IMR-90 (cell line): Measurements from ENCODE around the gene TNK2. TPM values are rescaled to one million over a fixed set of nuclear protein-coding genes. Genes with fewer than 3 reads are reported as not detected.

Experiments used
- ATAC-seq: fragments of 200-7000 bp; cut with Tn5 transposase; 2 replicates; pipeline ENCODE4 v1.9.1; 2020; ENCODE audit warnings: low read depth, mild to moderate bottlenecking, moderate library complexity
- BruUV-seq: library from RNA; stranded (reverse); fragments of 400-500 nt; replicated peaks from 2 replicates; lab custom pipeline; 2021; lab: Mats Ljungman, UMichigan
- CTCF ChIA-PET: fragments of 300-600 bp; formaldehyde crosslinking; extraction: SDS; loops from one replicate; lab custom pipeline; 2021; ENCODE audit warnings: antibody characterized with exemption; lab: Yijun Ruan, JAX
- POLR2A ChIA-PET: fragments of 300-600 bp; sonication (Branson Sonifier 250); formaldehyde crosslinking; loops from one replicate; lab custom pipeline; 2022; ENCODE audit warnings: antibody characterized with exemption; ENCODE audit not compliant: unreplicated experiment; lab: Charles Lee
- DNase-seq: peaks from one replicate; pipeline ENCODE4 v3.0.0; 2013
- H2AFZ ChIP-seq: replicated peaks from 2 replicates; pipeline ENCODE3; 2013; ENCODE audit warnings: low read length, mild to moderate bottlenecking; ENCODE audit not compliant: poor library complexity
- H2AK5ac ChIP-seq: 2 replicates; pipeline ENCODE4 v1.6.1; 2013; ENCODE audit warnings: low read depth, low read length, inconsistent platforms
- H2AK9ac ChIP-seq: replicated peaks from 2 replicates; pipeline ENCODE3; 2013; ENCODE audit warnings: mild to moderate bottlenecking, low read depth, low read length, moderate library complexity; ENCODE audit not compliant: poor library complexity
- H2BK120ac ChIP-seq: 2 replicates; pipeline ENCODE4 v1.6.1; 2013; ENCODE audit warnings: low read depth, low read length, inconsistent platforms
- H2BK15ac ChIP-seq: 3 replicates; pipeline ENCODE4 v1.6.1; 2013; ENCODE audit warnings: low read depth, low read length, inconsistent platforms
- H2BK20ac ChIP-seq: 2 replicates; pipeline ENCODE4 v1.6.1; 2013; ENCODE audit warnings: low read depth, mild to moderate bottlenecking, inconsistent platforms, low read length, moderate library complexity
- H2BK5ac ChIP-seq: 2 replicates; pipeline ENCODE4 v1.6.1; 2013; ENCODE audit warnings: mild to moderate bottlenecking, low read depth, low read length, inconsistent platforms; ENCODE audit not compliant: poor library complexity, severe bottlenecking
- H3K14ac ChIP-seq: replicated peaks from 2 replicates; pipeline ENCODE4 v1.6.1; 2013; ENCODE audit warnings: low read depth, low read length, inconsistent platforms
- H3K18ac ChIP-seq: 2 replicates; pipeline ENCODE4 v1.6.1; 2013; ENCODE audit warnings: low read depth, low read length, control low read depth
- H3K23ac ChIP-seq: 2 replicates; pipeline ENCODE4 v1.6.1; 2013; ENCODE audit warnings: low read depth, low read length, inconsistent platforms
- H3K27ac ChIP-seq: 2 replicates; pipeline ENCODE4 v1.5.1; 2013; ENCODE audit warnings: mild to moderate bottlenecking, control low read depth, low read length; ENCODE audit not compliant: insufficient read depth
- H3K27me3 ChIP-seq: 2 replicates; pipeline ENCODE4 v1.6.1; 2013; ENCODE audit warnings: low read length; ENCODE audit not compliant: control insufficient read depth, insufficient read depth
- H3K36me3 ChIP-seq: 2 replicates; pipeline ENCODE4 v1.6.1; 2013; ENCODE audit warnings: low read length, mixed read lengths; ENCODE audit not compliant: control insufficient read depth, insufficient read depth
- H3K4ac ChIP-seq: 2 replicates; pipeline ENCODE4 v1.6.1; 2013; ENCODE audit warnings: low read depth, low read length, inconsistent platforms
- H3K4me1 ChIP-seq: 2 replicates; pipeline ENCODE4 v1.6.1; 2013; ENCODE audit warnings: low read length, mixed read lengths; ENCODE audit not compliant: control insufficient read depth, insufficient read depth
- H3K4me2 ChIP-seq: 2 replicates; pipeline ENCODE4 v1.6.1; 2013; ENCODE audit warnings: low read depth, mild to moderate bottlenecking, control low read depth, low read length, moderate library complexity
- H3K4me3 ChIP-seq: 2 replicates; pipeline ENCODE4 v1.5.1; 2013; ENCODE audit warnings: low read depth, mild to moderate bottlenecking, control low read depth, low read length, moderate library complexity; ENCODE audit not compliant: insufficient read depth
- H3K56ac ChIP-seq: 2 replicates; pipeline ENCODE4 v1.6.1; 2013; ENCODE audit warnings: low read length, inconsistent platforms; ENCODE audit not compliant: insufficient read depth; ENCODE audit errors: extremely low read depth
- H3K79me1 ChIP-seq, 2 experiments: 2 replicates each; pipeline ENCODE4 v1.6.1; 2013; ENCODE audit warnings: low read length in 2 of 2, inconsistent platforms in 1 of 2, low read depth in 1 of 2
- H3K9ac ChIP-seq: 2 replicates; pipeline ENCODE4 v1.6.1; 2013; ENCODE audit warnings: low read depth, low read length, control low read depth
- H3K9me1 ChIP-seq: 2 replicates; pipeline ENCODE4 v1.6.1; 2013; ENCODE audit warnings: low read length, inconsistent platforms; ENCODE audit not compliant: insufficient read depth
- H3K9me3 ChIP-seq: 2 replicates; pipeline ENCODE4 v1.6.1; 2013; ENCODE audit warnings: low read length; ENCODE audit not compliant: control insufficient read depth, insufficient read depth
- H4K20me1 ChIP-seq: 2 replicates; pipeline ENCODE4 v1.6.1; 2013; ENCODE audit warnings: low read length, inconsistent platforms; ENCODE audit not compliant: insufficient read depth
- H4K5ac ChIP-seq: 2 replicates; pipeline ENCODE4 v1.6.1; 2013; ENCODE audit warnings: mild to moderate bottlenecking, low read depth, low read length, control low read depth
- H4K8ac ChIP-seq, 2 experiments: 2 replicates each; pipeline ENCODE4 v1.6.1; 2013; ENCODE audit warnings: low read depth in 2 of 2, low read length in 2 of 2, control low read depth in 1 of 2, inconsistent platforms in 1 of 2
- H4K91ac ChIP-seq: 2 replicates; pipeline ENCODE4 v1.6.1; 2013; ENCODE audit warnings: low read depth, low read length, inconsistent platforms; ENCODE audit not compliant: insufficient read depth
- CEBPB ChIP-seq: IDR thresholded peaks from 2 replicates; pipeline ENCODE4 v1.6.1; 2012; ENCODE audit warnings: low read depth, low read length, improper control_type of control experiment
- MAZ ChIP-seq: IDR thresholded peaks from 2 replicates; pipeline ENCODE4 v1.6.1; 2012; ENCODE audit warnings: low read depth, mild to moderate bottlenecking, low read length, improper control_type of control experiment, moderate library complexity, borderline replicate concordance
- POLR2A ChIP-seq: IDR thresholded peaks from 2 replicates; pipeline ENCODE4 v1.6.1; 2012; ENCODE audit warnings: mild to moderate bottlenecking, low read depth, low read length
- RAD21 ChIP-seq: IDR thresholded peaks from 2 replicates; pipeline ENCODE4 v1.6.1; 2012; ENCODE audit warnings: low read length, improper control_type of control experiment
- RCOR1 ChIP-seq: IDR thresholded peaks from 2 replicates; pipeline ENCODE4 v1.6.1; 2012; ENCODE audit warnings: mild to moderate bottlenecking, low read length, improper control_type of control experiment; ENCODE audit not compliant: insufficient replicate concordance
- RFX5 ChIP-seq: IDR thresholded peaks from 2 replicates; pipeline ENCODE4 v1.8.0; 2012; ENCODE audit warnings: low read depth, mild to moderate bottlenecking, low read length, moderate library complexity
- SMC3 ChIP-seq: fragments of 150-350 bp; IDR thresholded peaks from 2 replicates; pipeline ENCODE4 v1.6.1; 2016; ENCODE audit warnings: low read depth, mild to moderate bottlenecking, antibody characterized with exemption, low read length, moderate library complexity
- WGBS, 2 experiments: methylation state at CpG; one replicate each; pipeline versions ENCODE4 v1.1.5 to v1.1.7; 2013; ENCODE audit warnings: missing lambda C conversion rate in 2 of 2; ENCODE audit not compliant: insufficient read length in 1 of 2; ENCODE audit errors: extremely low coverage in 2 of 2; 5-methylcytosine and 5-hydroxymethylcytosine counted together
- dilution Hi-C: fragments of 300-500 bp; cut with HindIII; formaldehyde crosslinking; loops from one replicate; pipeline ENCODE4 v1.14.3; 2018; ENCODE audit warnings: low sequenced_read_pairs; ENCODE audit not compliant: unreplicated experiment
- in situ Hi-C: fragments of 300-500 bp; cut with MboI; formaldehyde crosslinking; loops from 3 replicates; pipeline ENCODE4 v1.14.3; 2019; ENCODE audit warnings: low sequenced_read_pairs, inconsistent platforms, mixed read lengths
- intact Hi-C: fragments of 100-400 bp; cut with micrococcal nuclease; formaldehyde crosslinking; loops from 2 replicates; pipeline ENCODE4 v1.10.0; 2022
- polyA plus RNA-seq, 3 experiments: library from polyadenylated mRNA; depleted of rRNA; stranded (reverse); fragments of >200 nt; gene quantifications; 2 replicates each; pipeline ENCODE4 v1.2.3, GENCODE V29; 2012; ENCODE audit warnings: low replicate concordance in 1 of 3
- total RNA-seq: library from RNA; depleted of rRNA; stranded (reverse); fragments of >200 nt; gene quantifications from 2 replicates; pipeline ENCODE4 v1.2.3, GENCODE V29; 2012
- TF ChIP-seq, protein P1 (sequence below): fragments of 150-350 bp; IDR thresholded peaks from 2 replicates; pipeline ENCODE4 v1.6.1; 2016; ENCODE audit warnings: low read depth, mild to moderate bottlenecking, low read length, moderate library complexity, borderline replicate concordance

Gene TNK2
- total and polyA plus RNA-seq, 2 of the 4 experiments (the other 2 are of a cell fraction): 2.2 to 13.8 TPM

- Histone ChIP-seq H2BK20ac (no peak overlapping the region), H3K4me1 (no peaks in the 10 kb centered on the region), H3K56ac (no peak overlapping the region), H3K4me3 (no peak overlapping the region), H3K9me1 (no peaks in the 10 kb centered on the region), H3K4me2 (no peak overlapping the region), H4K5ac (no peak overlapping the region), H4K8ac (no peak overlapping the region), H2AK9ac (no peak overlapping the region), H3K27me3 (peaks cover 50% of the 10 kb centered on the region), H2AK5ac (no peak overlapping the region), H3K36me3 (no peaks in the 10 kb centered on the region), H2AFZ (peak overlapping the region; percentile 5), H3K14ac (no peak overlapping the region), H2BK15ac (no peak overlapping the region), H3K9me3 (no peaks in the 10 kb centered on the region), H4K91ac (no peak overlapping the region), H3K27ac (no peak overlapping the region), H3K79me1 (no peaks in the 10 kb centered on the region), H3K23ac (no peak overlapping the region), H3K4ac (no peak overlapping the region), H3K18ac (no peak overlapping the region), H3K9ac (no peak overlapping the region), H2BK120ac (no peak overlapping the region), H2BK5ac (no peak overlapping the region), H4K20me1 (no peaks in the 10 kb centered on the region)
- dilution Hi-C loops: no loop called here
- CTCF ChIA-PET: interaction anchor here (1.6 kb wide), 1 partner anchor 15 kb away, joined by 4 read pairs; no protein-coding TSS in a partner anchor
- intact Hi-C loops: no loop called here
- no TSS peak for BruUV-seq
- POLR2A ChIA-PET: no interaction called here
- ATAC-seq (no peak), DNase-seq (no peak)
- TF ChIP-seq MAZ (no peak), RFX5 (no peak), RAD21 (no peak), POLR2A (no peak), CEBPB (no peak), RCOR1 (no peak), SMC3 (no peak)
- TF ChIP-seq, protein P1, sequence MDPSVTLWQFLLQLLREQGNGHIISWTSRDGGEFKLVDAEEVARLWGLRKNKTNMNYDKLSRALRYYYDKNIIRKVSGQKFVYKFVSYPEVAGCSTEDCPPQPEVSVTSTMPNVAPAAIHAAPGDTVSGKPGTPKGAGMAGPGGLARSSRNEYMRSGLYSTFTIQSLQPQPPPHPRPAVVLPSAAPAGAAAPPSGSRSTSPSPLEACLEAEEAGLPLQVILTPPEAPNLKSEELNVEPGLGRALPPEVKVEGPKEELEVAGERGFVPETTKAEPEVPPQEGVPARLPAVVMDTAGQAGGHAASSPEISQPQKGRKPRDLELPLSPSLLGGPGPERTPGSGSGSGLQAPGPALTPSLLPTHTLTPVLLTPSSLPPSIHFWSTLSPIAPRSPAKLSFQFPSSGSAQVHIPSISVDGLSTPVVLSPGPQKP: no peak
- WGBS, 2 experiments: 66% methylated on average over 9 of the region's 29 CpGs; no CpG with 5 or more reads in 1 of the 2 experiments
- in situ Hi-C loops: no loop called here
These were observed 73.4 kb downstream of the TNK2 start for GRCh38 chr3:195834675-195835583.
